Islet precursor cell (in vitro differentiated cells): Measurements from ENCODE around the gene CHPF2.
A peak's percentile ranks its signal among the peaks of the same experiment; 100 is the strongest.

ENCODE experiments used
- DNase-seq: peaks from one replicate; pipeline ENCODE4 v3.0.0-alpha.2; 2018

CHPF2 gene

GRCh38 chr7:151206914-151207313, 25.4 kb upstream of the CHPF2 start:
- DNase-seq, result no peak

GRCh38 chr7:151207315-151207714, 25.0 kb upstream of the CHPF2 start:
- no peak for DNase-seq

GRCh38 chr7:151207804-151208203, 24.5 kb upstream of the CHPF2 start:
- no peak for DNase-seq

- no peak for DNase-seq
Measured at GRCh38 chr7:151208253-151208862, 23.9 kb upstream of the CHPF2 start.

- no peak for DNase-seq
Measured at GRCh38 chr7:151209588-151209987, 22.7 kb upstream of the CHPF2 start.

GRCh38 chr7:151210087-151210854, 22.0 kb upstream of the CHPF2 start, which contains the start of gene H2BK1:
Gene H2BK1 (minus strand): TSS chr7:151210488. CDS start chr7:151210318, 170 bp downstream.
- no peak for DNase-seq

- no peak for DNase-seq
Measured at GRCh38 chr7:151211155-151211772, 21.0 kb upstream of the CHPF2 start.

- DNase-seq, result no peak
Measured at GRCh38 chr7:151212626-151213025, 19.7 kb upstream of the CHPF2 start.

GRCh38 chr7:151213826-151214225, 18.5 kb upstream of the CHPF2 start:
- no peak for DNase-seq

GRCh38 chr7:151215396-151215795, 16.9 kb upstream of the CHPF2 start:
- DNase-seq, result no peak

- no peak for DNase-seq
Measured at GRCh38 chr7:151218170-151218569, 14.1 kb upstream of the CHPF2 start.

GRCh38 chr7:151223728-151224127, 8.6 kb upstream of the CHPF2 start:
- DNase-seq, result no peak

GRCh38 chr7:151225948-151226510, 6.3 kb upstream of the CHPF2 start:
- no peak for DNase-seq

- no peak for DNase-seq
Measured at GRCh38 chr7:151226560-151226874, 5.8 kb upstream of the CHPF2 start.

- DNase-seq, result peak; percentile 100
Measured at GRCh38 chr7:151226875-151227782, 5.2 kb upstream of the CHPF2 start, which contains the start of gene ABCF2. Gene ABCF2 (minus strand): TSS chr7:151227205. CDS start chr7:151226458, 747 bp downstream.

- no peak for DNase-seq
Measured at GRCh38 chr7:151228024-151228866, 4.0 kb upstream of the CHPF2 start.

- DNase-seq, result no peak
Measured at GRCh38 chr7:151229249-151229648, 3.0 kb upstream of the CHPF2 start.

GRCh38 chr7:151231080-151231479, 1.2 kb upstream of the CHPF2 start:
- no peak for DNase-seq

- DNase-seq, result peak; percentile 77
Measured at GRCh38 chr7:151232917-151233701, 826 bp downstream of the CHPF2 start.

- DNase-seq, result no peak
Measured at GRCh38 chr7:151233804-151234203, 1.5 kb downstream of the CHPF2 start.
